HAP-1 (cell line): ENCODE measurements around the gene TBX19.

Experiments used
- DNase-seq, 2 experiments: peaks; one replicate each; pipeline ENCODE4 v3.0.0-alpha.2; 2016 to 2020; ENCODE audit warnings: low spot score in 2 of 2
- H3K27me3 ChIP-seq: fragments of 250-450 bp; sonication (Bioruptor Pico); 2 replicates; pipeline ENCODE4 v1.5.1; 2020; ENCODE audit warnings: low read depth, mild to moderate bottlenecking, moderate library complexity
- H3K36me3 ChIP-seq: fragments of 250-450 bp; sonication (Bioruptor Pico); replicated peaks from 2 replicates; pipeline ENCODE4 v1.5.1; 2020; ENCODE audit warnings: mild to moderate bottlenecking
- H3K4me1 ChIP-seq: fragments of 250-450 bp; sonication (Bioruptor Pico); 2 replicates; pipeline ENCODE4 v1.5.1; 2020; ENCODE audit warnings: mild to moderate bottlenecking
- H3K4me3 ChIP-seq: fragments of 250-450 bp; sonication (Bioruptor Pico); 2 replicates; pipeline ENCODE4 v1.5.1; 2020; ENCODE audit warnings: mild to moderate bottlenecking, moderate library complexity
- H3K9me3 ChIP-seq: fragments of 250-450 bp; sonication (Bioruptor Pico); 2 replicates; pipeline ENCODE4 v1.5.1; 2020; ENCODE audit warnings: mild to moderate bottlenecking, moderate library complexity
- in situ Hi-C: fragments of 300-500 bp; cut with MboI; formaldehyde crosslinking; loops from 3 replicates; pipeline ENCODE4 v1.14.3; 2020; ENCODE audit warnings: low sequenced_read_pairs, inconsistent platforms, mixed read lengths

Gene TBX19

DNA sequence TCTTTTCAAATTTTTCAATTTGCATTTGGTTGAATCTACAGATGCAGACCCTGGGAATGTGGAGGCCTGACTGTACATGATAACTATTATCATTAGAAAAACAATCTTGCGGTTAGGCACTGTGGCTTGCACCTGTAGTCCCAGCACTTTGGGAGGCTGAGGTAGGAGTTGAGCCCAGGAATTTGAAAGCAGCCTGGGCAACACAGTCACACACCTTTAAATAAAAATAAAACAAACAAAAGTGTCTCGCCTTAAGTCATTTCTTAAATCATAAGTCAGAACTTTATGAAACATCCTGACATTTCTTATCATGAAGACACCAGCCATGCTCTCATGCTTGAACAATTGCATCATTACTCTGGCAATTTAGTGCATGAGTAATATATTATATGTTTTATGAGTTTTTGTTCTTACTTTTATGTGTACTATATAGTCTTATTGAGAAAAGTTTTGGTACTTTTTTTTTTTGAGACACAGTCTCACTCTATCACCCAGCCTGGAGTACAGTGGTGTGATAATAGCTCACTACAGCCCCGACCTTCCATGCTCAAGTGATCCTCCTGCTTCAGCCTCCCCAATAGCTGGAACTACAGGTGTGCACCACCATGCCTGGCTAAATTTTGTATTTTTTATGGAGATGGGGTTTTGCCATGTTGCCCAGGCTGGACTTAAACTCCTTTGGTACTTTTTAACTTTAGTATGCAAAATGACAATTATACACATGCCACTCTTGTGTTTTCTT lies 7.8 kb downstream of the TBX19 start:
- in situ Hi-C loops: no loop called here
- H3K36me3 ChIP-seq: no peaks in the 10 kb centered on the region
- H3K9me3 ChIP-seq: no peaks in the 10 kb centered on the region
- no peaks in the 10 kb centered on the region for H3K27me3 ChIP-seq
- H3K4me1 ChIP-seq: peaks cover 14% of the 10 kb centered on the region
- no peak overlapping the region for H3K4me3 ChIP-seq
- no peak for DNase-seq

DNA sequence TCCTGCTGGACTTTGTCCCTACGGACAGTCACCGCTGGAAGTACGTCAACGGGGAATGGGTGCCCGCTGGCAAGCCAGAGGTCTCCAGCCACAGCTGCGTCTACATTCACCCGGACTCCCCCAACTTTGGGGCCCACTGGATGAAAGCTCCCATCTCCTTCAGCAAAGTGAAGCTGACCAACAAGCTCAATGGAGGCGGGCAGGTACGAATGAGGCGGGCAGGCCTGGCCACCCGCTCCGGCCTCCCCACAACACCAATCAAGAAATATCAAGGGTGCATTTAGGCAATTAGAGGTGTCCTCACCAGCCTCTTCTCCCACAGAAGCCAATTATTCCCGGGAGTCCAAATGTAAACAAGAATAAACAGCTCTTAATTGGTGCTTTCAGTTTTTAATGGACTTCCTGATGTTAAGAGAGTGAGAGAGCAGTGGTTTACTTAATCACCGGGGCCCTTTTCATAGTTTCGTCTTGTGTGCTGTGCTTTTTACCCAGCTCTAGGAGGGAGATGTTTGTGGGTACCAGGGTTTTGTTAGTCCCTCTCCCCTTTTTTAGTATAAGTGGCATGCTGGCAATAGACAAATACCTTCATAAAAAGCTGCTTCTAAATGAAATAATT lies 10.7 kb downstream of the TBX19 start:
- H3K4me1 ChIP-seq: peaks cover 11% of the 10 kb centered on the region
- no peaks in the 10 kb centered on the region for H3K9me3 ChIP-seq
- no peaks in the 10 kb centered on the region for H3K36me3 ChIP-seq
- in situ Hi-C loops: no loop called here
- no peaks in the 10 kb centered on the region for H3K27me3 ChIP-seq
- DNase-seq: no peak
- no peak overlapping the region for H3K4me3 ChIP-seq

DNA sequence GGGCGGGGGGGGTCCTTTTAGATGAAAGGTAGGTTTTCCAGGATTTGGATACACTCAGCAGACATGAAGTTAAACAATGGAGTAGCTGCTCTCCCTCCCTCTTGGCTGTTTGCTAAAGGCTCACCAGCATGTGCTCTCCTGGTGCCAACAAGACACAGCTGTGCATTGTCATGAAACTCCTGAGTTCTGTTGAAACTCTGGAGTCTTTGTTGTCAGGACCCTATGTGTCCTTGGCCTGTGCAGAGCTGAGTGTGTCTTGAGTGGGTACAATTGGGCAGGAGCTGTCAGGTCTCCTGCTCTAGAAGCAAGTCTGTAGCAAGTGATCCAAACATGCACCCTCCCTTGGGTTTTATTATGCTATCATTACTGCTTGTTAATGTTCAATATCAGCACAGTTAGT lies 12.7 kb downstream of the TBX19 start:
- Histone ChIP-seq H3K4me1 (peaks cover 9% of the 10 kb centered on the region), H3K4me3 (no peak overlapping the region), H3K9me3 (no peaks in the 10 kb centered on the region), H3K36me3 (no peaks in the 10 kb centered on the region), H3K27me3 (no peaks in the 10 kb centered on the region)
- in situ Hi-C loops: no loop called here
- DNase-seq: no peak

- no peaks in the 10 kb centered on the region for H3K36me3 ChIP-seq
- H3K9me3 ChIP-seq: no peaks in the 10 kb centered on the region
- in situ Hi-C loops: no loop called here
Observed at GRCh38 chr1:168295411-168296114, 14.9 kb downstream of the TBX19 start.

DNA sequence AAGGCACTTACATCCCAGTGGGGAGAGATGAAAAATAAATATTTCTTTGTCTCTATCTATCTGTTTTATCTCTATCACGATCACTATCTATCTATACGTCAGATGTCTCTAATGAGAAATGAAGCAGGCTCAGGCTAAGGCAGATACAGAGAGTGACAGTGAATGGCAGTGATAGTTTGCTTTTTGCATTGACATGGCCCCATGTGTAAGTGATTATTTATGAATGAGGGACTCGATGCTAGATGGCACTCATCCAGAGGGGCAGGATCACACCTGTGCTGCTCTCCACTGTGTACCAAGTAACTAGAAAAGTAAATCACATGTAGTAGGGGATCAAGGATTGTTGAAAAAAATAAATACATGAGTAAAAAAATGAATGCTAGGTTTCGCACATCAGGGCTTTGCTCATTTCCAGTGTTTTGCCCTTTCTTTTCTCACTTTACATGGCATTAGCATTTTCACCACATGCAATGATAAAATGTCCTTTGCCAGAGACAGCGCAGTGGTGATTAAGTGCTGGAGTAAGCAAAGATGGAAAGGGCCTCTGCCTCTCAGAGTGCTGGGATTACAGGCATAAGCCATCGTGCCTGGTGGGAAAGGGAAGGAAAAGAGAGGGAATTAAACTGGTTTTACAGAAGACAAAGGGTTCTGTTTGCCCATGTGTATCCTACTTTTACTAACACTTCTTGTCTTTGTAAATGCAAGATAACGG lies 16.5 kb downstream of the TBX19 start:
- Histone ChIP-seq H3K9me3 (no peaks in the 10 kb centered on the region), H3K4me3 (no peak overlapping the region), H3K4me1 (peaks cover 12% of the 10 kb centered on the region), H3K36me3 (no peaks in the 10 kb centered on the region), H3K27me3 (no peaks in the 10 kb centered on the region)
- in situ Hi-C loops: no loop called here
- DNase-seq: no peak

More at GRCh38 chr1:168295411-168296114, 14.9 kb downstream of the TBX19 start:
- Histone ChIP-seq H3K4me1 (no peaks in the 10 kb centered on the region), H3K4me3 (no peak overlapping the region), H3K27me3 (no peaks in the 10 kb centered on the region)
- DNase-seq: no peak

- no peak for DNase-seq
- Histone ChIP-seq H3K4me1 (peaks cover 15% of the 10 kb centered on the region), H3K9me3 (no peaks in the 10 kb centered on the region), H3K27me3 (no peaks in the 10 kb centered on the region), H3K4me3 (no peak overlapping the region), H3K36me3 (no peaks in the 10 kb centered on the region)
- in situ Hi-C loops: no loop called here
Observed at GRCh38 chr1:168298446-168298845, 17.8 kb downstream of the TBX19 start.

DNA sequence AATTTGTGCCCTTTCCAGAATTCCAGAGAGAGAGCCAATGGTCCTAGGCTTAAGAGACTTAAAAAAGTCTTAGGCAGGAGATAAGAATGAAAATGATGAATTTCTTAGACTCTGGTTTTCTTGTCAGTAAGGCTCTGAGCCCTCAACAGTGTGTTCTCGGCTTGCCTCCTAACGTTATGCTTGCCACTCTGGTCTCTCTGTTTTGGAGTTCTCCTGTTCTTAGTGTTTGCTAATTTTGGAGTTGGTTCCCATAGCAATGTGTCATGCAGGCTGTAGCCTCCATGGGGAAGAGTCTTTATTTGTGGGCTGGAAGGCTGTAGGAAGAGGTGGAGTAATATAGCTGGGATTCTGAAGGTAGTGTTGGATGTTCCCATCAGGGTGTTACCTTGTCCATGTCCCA lies 19.9 kb downstream of the TBX19 start:
- in situ Hi-C loops: no loop called here

GRCh38 chr1:168301664-168302320 lies 21.1 kb downstream of the TBX19 start:
- H3K27me3 ChIP-seq: no peaks in the 10 kb centered on the region
- H3K9me3 ChIP-seq: no peaks in the 10 kb centered on the region
- no peaks in the 10 kb centered on the region for H3K36me3 ChIP-seq
- peak; percentile 84 to 87 for DNase-seq
- no peak overlapping the region for H3K4me3 ChIP-seq
- in situ Hi-C loops: no loop called here
- H3K4me1 ChIP-seq: peaks cover 17% of the 10 kb centered on the region

More for the DNA sequence above, 19.9 kb downstream of the TBX19 start:
- peaks cover 17% of the 10 kb centered on the region for H3K4me1 ChIP-seq
- H3K4me3 ChIP-seq: no peak overlapping the region
- no peak for DNase-seq
- no peaks in the 10 kb centered on the region for H3K27me3 ChIP-seq
- H3K36me3 ChIP-seq: no peaks in the 10 kb centered on the region
- H3K9me3 ChIP-seq: no peaks in the 10 kb centered on the region

GRCh38 chr1:168303716-168304540 lies 23.3 kb downstream of the TBX19 start:
- in situ Hi-C loops: no loop called here
- peaks cover 17% of the 10 kb centered on the region for H3K4me1 ChIP-seq
- H3K4me3 ChIP-seq: no peak overlapping the region

GRCh38 chr1:168304865-168305264 lies 24.2 kb downstream of the TBX19 start:
- Histone ChIP-seq H3K36me3 (no peaks in the 10 kb centered on the region), H3K4me3 (no peak overlapping the region), H3K27me3 (no peaks in the 10 kb centered on the region), H3K4me1 (peaks cover 17% of the 10 kb centered on the region), H3K9me3 (no peaks in the 10 kb centered on the region)
- in situ Hi-C loops: no loop called here
- DNase-seq: no peak

More at GRCh38 chr1:168303716-168304540, 23.3 kb downstream of the TBX19 start:
- DNase-seq: no peak
- Histone ChIP-seq H3K36me3 (no peaks in the 10 kb centered on the region), H3K9me3 (no peaks in the 10 kb centered on the region), H3K27me3 (no peaks in the 10 kb centered on the region)

DNA sequence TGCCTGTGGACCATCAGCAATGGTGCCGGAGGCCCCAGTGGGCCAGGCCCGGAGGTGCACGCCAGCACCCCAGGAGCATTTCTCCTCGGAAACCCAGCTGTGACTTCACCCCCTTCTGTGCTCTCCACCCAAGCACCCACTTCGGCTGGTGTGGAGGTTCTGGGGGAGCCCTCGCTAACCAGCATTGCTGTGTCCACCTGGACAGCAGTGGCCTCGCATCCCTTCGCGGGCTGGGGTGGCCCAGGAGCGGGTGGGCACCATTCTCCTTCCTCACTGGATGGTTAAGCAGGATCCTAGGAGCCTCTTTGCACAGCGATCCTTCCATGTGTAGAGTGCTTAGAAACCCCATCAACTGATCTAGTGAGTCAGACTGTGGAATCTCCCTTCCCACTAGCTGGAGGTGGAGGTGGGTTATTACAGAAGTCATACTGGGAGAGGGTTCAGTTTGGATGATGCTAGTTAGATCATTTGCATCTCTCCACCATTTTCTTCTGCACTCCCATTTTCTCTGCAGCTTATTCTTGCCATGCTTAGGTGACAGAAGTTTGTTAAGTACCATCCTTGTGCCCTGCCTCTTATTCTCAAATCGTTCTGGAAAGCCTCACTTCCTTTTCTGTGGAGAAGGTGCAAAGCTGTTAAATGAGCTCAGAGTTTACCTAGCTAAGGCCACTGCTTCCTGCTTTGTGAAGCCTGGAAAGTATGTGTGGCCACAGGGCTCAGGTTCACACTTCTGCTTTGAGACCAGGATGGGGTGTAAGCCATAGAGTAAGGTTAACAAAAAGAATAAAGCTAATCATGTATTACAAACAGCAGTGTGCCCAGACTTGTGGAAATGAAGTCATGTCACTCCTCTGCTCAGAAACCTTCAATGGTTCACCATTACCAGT lies 32.3 kb downstream of the TBX19 start:
- H3K9me3 ChIP-seq: no peaks in the 10 kb centered on the region
- no peak for DNase-seq
- no peaks in the 10 kb centered on the region for H3K4me1 ChIP-seq
- no peaks in the 10 kb centered on the region for H3K27me3 ChIP-seq
- in situ Hi-C loops: no loop called here
- no peak overlapping the region for H3K4me3 ChIP-seq
- no peaks in the 10 kb centered on the region for H3K36me3 ChIP-seq

GRCh38 chr1:168316142-168316541 lies 35.5 kb downstream of the TBX19 start:
- in situ Hi-C loops: no loop called here
- H3K4me1 ChIP-seq: no peaks in the 10 kb centered on the region
- no peak overlapping the region for H3K4me3 ChIP-seq
- no peaks in the 10 kb centered on the region for H3K9me3 ChIP-seq
- DNase-seq: no peak
- H3K27me3 ChIP-seq: no peaks in the 10 kb centered on the region
- no peaks in the 10 kb centered on the region for H3K36me3 ChIP-seq
